Keratinocyte (primary cell): Measurements from ENCODE around the gene TRPM3. TPM values are rescaled to one million over a fixed set of nuclear protein-coding genes. Genes with fewer than 3 reads are reported as not detected.

ENCODE experiments used
- DNase-seq: peaks from one replicate; pipeline ENCODE4 v3.0.0-alpha.2; 2011; ENCODE audit warnings: low read depth, missing footprints, low spot score
- FAIRE-seq: peaks from 2 replicates; lab custom pipeline; 2011; peaks lifted over from hg19 to GRCh38; lab: Jason Lieb, UNC
- H2AFZ ChIP-seq: 2 replicates; pipeline ENCODE4 v1.6.0; 2012; ENCODE audit warnings: low read length, control low read depth, inconsistent platforms; ENCODE audit not compliant: control insufficient read depth
- H3K27ac ChIP-seq: 2 replicates; pipeline ENCODE4 v1.5.1; 2011; ENCODE audit warnings: low read length; ENCODE audit not compliant: control insufficient read depth, insufficient read depth
- H3K27me3 ChIP-seq: 3 replicates; pipeline ENCODE4 v1.6.0; 2011; ENCODE audit warnings: low read length; ENCODE audit not compliant: control insufficient read depth, insufficient read depth; ENCODE audit errors: extremely low read depth
- H3K36me3 ChIP-seq, 2 experiments: 2 replicates in 1 of 2; 3 replicates in 1 of 2; pipeline ENCODE4 v1.5.1; 2011; ENCODE audit warnings: low read length in 2 of 2, mild to moderate bottlenecking in 1 of 2; ENCODE audit not compliant: control insufficient read depth in 2 of 2, insufficient read depth in 2 of 2; ENCODE audit errors: extremely low read depth in 1 of 2
- H3K4me1 ChIP-seq: 3 replicates; pipeline ENCODE4 v1.5.1; 2011; ENCODE audit warnings: low read length; ENCODE audit not compliant: control insufficient read depth, insufficient read depth; ENCODE audit errors: extremely low read depth
- H3K4me2 ChIP-seq: 3 replicates; pipeline ENCODE4 v1.6.0; 2011; ENCODE audit warnings: low read depth, low read length; ENCODE audit not compliant: control insufficient read depth, insufficient read depth; ENCODE audit errors: extremely low read depth
- H3K4me3 ChIP-seq, 3 experiments: fragments of 200-600 bp in 1 of 3; sonication (generic) in 1 of 3; 2 replicates in 2 of 3; 3 replicates in 1 of 3; pipeline ENCODE4 v1.5.1; 2011 to 2016; ENCODE audit warnings: low read length in 3 of 3, mild to moderate bottlenecking in 3 of 3, control low read depth in 2 of 3, inconsistent platforms in 1 of 3, low read depth in 1 of 3, mixed read lengths in 1 of 3, mixed run types in 1 of 3, moderate library complexity in 1 of 3; ENCODE audit not compliant: control insufficient read depth in 2 of 3, insufficient read depth in 2 of 3; ENCODE audit errors: extremely low read depth in 1 of 3
- H3K79me2 ChIP-seq: 2 replicates; pipeline ENCODE4 v1.6.0; 2012; ENCODE audit warnings: low read length; ENCODE audit not compliant: control insufficient read depth, insufficient read depth
- H3K9ac ChIP-seq: 3 replicates; pipeline ENCODE4 v1.6.0; 2011; ENCODE audit warnings: low read length; ENCODE audit not compliant: control insufficient read depth, insufficient read depth; ENCODE audit errors: extremely low read depth
- H3K9me1 ChIP-seq: 3 replicates; pipeline ENCODE4 v1.6.0; 2011; ENCODE audit warnings: low read length; ENCODE audit not compliant: control insufficient read depth, insufficient read depth; ENCODE audit errors: extremely low read depth
- H3K9me3 ChIP-seq: 2 replicates; pipeline ENCODE4 v1.5.1; 2012; ENCODE audit warnings: low read depth, low read length; ENCODE audit not compliant: control insufficient read depth
- H4K20me1 ChIP-seq: 3 replicates; pipeline ENCODE4 v1.6.0; 2011; ENCODE audit warnings: low read length; ENCODE audit not compliant: control insufficient read depth, insufficient read depth; ENCODE audit errors: extremely low read depth
- CTCF ChIP-seq, 3 experiments: IDR thresholded peaks in 1 of 3; conservative IDR thresholded peaks in 1 of 3; optimal IDR thresholded peaks in 1 of 3; 2 replicates in 2 of 3; 3 replicates in 1 of 3; pipeline versions ENCODE3 to v1.5.1; 2011; ENCODE audit warnings: low read length in 3 of 3, mild to moderate bottlenecking in 3 of 3, moderate library complexity in 2 of 3, control low read depth in 1 of 3, inconsistent platforms in 1 of 3; ENCODE audit not compliant: insufficient read depth in 2 of 3; ENCODE audit errors: extremely low read depth in 1 of 3
- EZH2 ChIP-seq: IDR thresholded peaks from one replicate; pipeline ENCODE4 v1.6.1; 2012; ENCODE audit warnings: inconsistent platforms, mild to moderate bottlenecking, low read length, moderate library complexity
- dilution Hi-C: fragments of 300-500 bp; cut with MboI; formaldehyde crosslinking; loops from one replicate; pipeline ENCODE4 v1.7.0; 2020; ENCODE audit warnings: low sequenced_read_pairs; ENCODE audit not compliant: extremely low pct_ligation_motif_present
- polyA plus RNA-seq, 5 experiments: library from polyadenylated mRNA; depleted of rRNA in 3 of 5; stranded (reverse) in 3 of 5; stranded (forward) in 1 of 5; unstranded in 1 of 5; fragments of >200 nt; gene quantifications; 1 replicate in 1 of 5; 2 replicates in 3 of 5; 3 replicates in 1 of 5; pipeline versions ENCODE4 v1.2.1 to v1.2.3, GENCODE V29; 2011 to 2012; ENCODE audit warnings: missing spikeins in 2 of 5, low read depth in 1 of 5, low replicate concordance in 1 of 5

The TRPM3 gene
- polyA plus RNA-seq, 1 donor (not counting 4 experiments of a cell fraction or from before 2014, with no cell fraction given) = 0.03 TPM

GRCh38 chr9:70639853-70640814, 481.3 kb downstream of the TRPM3 start:
- Histone ChIP-seq H3K27me3 (no peaks in the 10 kb centered on the region), H4K20me1 (no peaks in the 10 kb centered on the region), H3K79me2 (no peaks in the 10 kb centered on the region), H3K9ac (no peak overlapping the region), H3K9me3 (no peaks in the 10 kb centered on the region), H3K9me1 (no peaks in the 10 kb centered on the region), H3K4me2 (no peak overlapping the region), H3K36me3 (no peaks in the 10 kb centered on the region), H2AFZ (no peak overlapping the region), H3K4me1 (no peaks in the 10 kb centered on the region), H3K27ac (no peak overlapping the region), H3K4me3 (no peak overlapping the region)
- FAIRE-seq (peak; percentile 52), DNase-seq (peak; percentile 2)
- dilution Hi-C loops = no loop called here
- peak in 2 of 3 experiments; percentile 45 to 48 for TF ChIP-seq CTCF (optimal IDR thresholded peaks at IDR 0.05 in 1 of 3, IDR thresholded peaks at IDR 0.05 in 1 of 3, conservative IDR thresholded peaks at IDR 0.05 in 1 of 3; ENCODE audit: extremely low read depth in 1 of 3, insufficient read depth in 2 of 3, low read length in 3 of 3)
- no peak for TF ChIP-seq EZH2

GRCh38 chr9:70635790-70636189, 485.6 kb downstream of the TRPM3 start:
- H3K27ac ChIP-seq = no peak overlapping the region
- H3K9me3 ChIP-seq = no peaks in the 10 kb centered on the region
- H3K27me3 ChIP-seq = no peaks in the 10 kb centered on the region
- H4K20me1 ChIP-seq = no peaks in the 10 kb centered on the region
- H3K4me3 ChIP-seq = no peak overlapping the region
- no peaks in the 10 kb centered on the region for H3K79me2 ChIP-seq
- dilution Hi-C loops = no loop called here
- H3K4me1 ChIP-seq = no peaks in the 10 kb centered on the region
- H3K36me3 ChIP-seq = no peaks in the 10 kb centered on the region
- DNase-seq = no peak
- no peak overlapping the region for H3K9ac ChIP-seq
- H2AFZ ChIP-seq = no peak overlapping the region
- H3K4me2 ChIP-seq = no peak overlapping the region
- TF ChIP-seq CTCF (optimal IDR thresholded peaks at IDR 0.05 in 1 of 3, IDR thresholded peaks at IDR 0.05 in 1 of 3, conservative IDR thresholded peaks at IDR 0.05 in 1 of 3; ENCODE audit: extremely low read depth in 1 of 3, insufficient read depth in 2 of 3, low read length in 3 of 3) (no peak), EZH2 (no peak)
- no peaks in the 10 kb centered on the region for H3K9me1 ChIP-seq
- no peak for FAIRE-seq
